NCI-H1092 treated with DMSO at 0.1 percent for 48 hours (cell line): ENCODE data around the gene NAA30.
"Not testable (repeated sequence)": the region's sequence is repeated elsewhere in the genome, so short reads cannot be mapped to it uniquely, and the experiment has no call there.

Experiments used
- DNase-seq: peaks from one replicate; lab custom pipeline; 2025; lab: John Stamatoyannopoulos, UW

The NAA30 gene

GRCh38 chr14:57390037-57390805 lies at the start of gene NAA30:
Gene NAA30 (plus strand): TSS chr14:57390586. CDS start chr14:57390958, 372 bp downstream.
- DNase-seq: peak; percentile 97

- DNase-seq: not testable (repeated sequence)
Observed at GRCh38 chr14:57343545-57344297, 46.7 kb upstream of the NAA30 start.

- DNase-seq: peak; percentile 85
Observed at GRCh38 chr14:57345106-57345505, 45.3 kb upstream of the NAA30 start.

GRCh38 chr14:57346741-57347140 lies 43.6 kb upstream of the NAA30 start:
- DNase-seq: peak; percentile 56

- peak; percentile 82 for DNase-seq
Observed at GRCh38 chr14:57352396-57353170, 37.8 kb upstream of the NAA30 start.

- DNase-seq: no peak
Observed at GRCh38 chr14:57355081-57355800, 35.1 kb upstream of the NAA30 start.

- no peak for DNase-seq
Observed at GRCh38 chr14:57362361-57362760, 28.0 kb upstream of the NAA30 start.

GRCh38 chr14:57364659-57365450 lies 25.5 kb upstream of the NAA30 start:
- no peak for DNase-seq

- DNase-seq: not testable (repeated sequence)
Observed at GRCh38 chr14:57370187-57370586, 20.2 kb upstream of the NAA30 start.

GRCh38 chr14:57371013-57371412 lies 19.4 kb upstream of the NAA30 start:
- DNase-seq: no peak

- DNase-seq: no peak
Observed at GRCh38 chr14:57375156-57375555, 15.2 kb upstream of the NAA30 start.

- DNase-seq: no peak
Observed at GRCh38 chr14:57378661-57379060, 11.7 kb upstream of the NAA30 start.

GRCh38 chr14:57380935-57381334 lies 9.5 kb upstream of the NAA30 start:
- DNase-seq: no peak

- DNase-seq: no peak
Observed at GRCh38 chr14:57382283-57382682, 8.1 kb upstream of the NAA30 start.

- DNase-seq: no peak
Observed at GRCh38 chr14:57383125-57383745, 7.2 kb upstream of the NAA30 start.

- DNase-seq: no peak
Observed at GRCh38 chr14:57388067-57388466, 2.3 kb upstream of the NAA30 start.

GRCh38 chr14:57389646-57390036 lies 745 bp upstream of the NAA30 start:
- no peak for DNase-seq

- DNase-seq: peak; percentile 71
Observed at GRCh38 chr14:57390806-57391516, 575 bp downstream of the NAA30 start.

- no peak for DNase-seq
Observed at GRCh38 chr14:57391517-57392195, 1.3 kb downstream of the NAA30 start.
